Thyroid gland (tissue), 4 donors: ENCODE results near the gene EVC. TPM values are rescaled to one million over a fixed set of nuclear protein-coding genes. Genes with fewer than 3 reads are reported as not detected.

Experiments used
- DNase-seq, 2 donors: peaks; one replicate each; pipeline ENCODE4 v3.0.0-alpha.2; 2019
- H3K27ac ChIP-seq, 3 donors: fragments of 200-600 bp; sonication (generic); 1 replicate in 2 of 3; 2 replicates in 1 of 3; pipeline ENCODE4 v1.5.1; 2016 to 2019; ENCODE audit warnings: mild to moderate bottlenecking in 1 of 3, moderate library complexity in 1 of 3
- H3K27me3 ChIP-seq: fragments of 200-600 bp; sonication (generic); one replicate; pipeline ENCODE4 v1.5.1; 2019
- H3K36me3 ChIP-seq, 2 donors: fragments of 200-600 bp; sonication (generic); one replicate each; pipeline ENCODE4 v1.5.1; 2016 to 2019
- H3K4me1 ChIP-seq, 2 donors: fragments of 200-600 bp; sonication (generic); one replicate each; pipeline ENCODE4 v1.5.1; 2017 to 2019
- H3K4me3 ChIP-seq, 3 donors: fragments of 200-600 bp; sonication (generic); replicated peaks in 1 of 3; 1 replicate in 2 of 3; 2 replicates in 1 of 3; pipeline ENCODE4 v1.5.1; 2016; ENCODE audit warnings: mild to moderate bottlenecking in 1 of 3
- H3K9me3 ChIP-seq: fragments of 200-600 bp; sonication (generic); one replicate; pipeline ENCODE4 v1.5.1; 2017
- CTCF ChIP-seq, 6 experiments: fragments of 200-600 bp in 3 of 6; fragments of 450-650 bp in 3 of 6; sonication (generic) in 3 of 6; IDR thresholded peaks; one replicate each; pipeline ENCODE4 v1.5.1; 2016 to 2019; ENCODE audit warnings: antibody characterized with exemption in 6 of 6, mild to moderate bottlenecking in 2 of 6, inconsistent platforms in 1 of 6, moderate library complexity in 1 of 6
- POLR2A ChIP-seq, 2 donors: fragments of 450-650 bp; IDR thresholded peaks; one replicate each; pipeline ENCODE4 v1.6.1; 2017; ENCODE audit warnings: antibody characterized with exemption in 2 of 2, mild to moderate bottlenecking in 2 of 2, moderate library complexity in 1 of 2
- WGBS, 2 donors: methylation state at CpG; one replicate each; pipeline ENCODE4 v1.1.5; 2017; 5-methylcytosine and 5-hydroxymethylcytosine counted together
- intact Hi-C: fragments of 100-400 bp; cut with DNase I; formaldehyde crosslinking; loops from one replicate; pipeline ENCODE4 v1.15.1; 2023
- total RNA-seq, 4 donors: library from RNA; depleted of rRNA; stranded (reverse); fragments of >200 nt; gene quantifications; one replicate each; pipeline ENCODE4 v1.2.3, GENCODE V29; 2016

EVC gene
- total RNA-seq, 4 donors from 2014 or later, result 21.4 to 43.6 (median 38.6) TPM

- DNase-seq, result no peak
- peaks cover 12 to 13% of the 10 kb centered on the region in 2 donors for H3K36me3 ChIP-seq
- TF ChIP-seq CTCF (IDR thresholded peaks at IDR 0.05), result no peak
- H3K27me3 ChIP-seq, result no peaks in the 10 kb centered on the region
- no peaks in the 10 kb centered on the region for H3K9me3 ChIP-seq
- intact Hi-C loops, result no loop called here
- H3K4me1 ChIP-seq, result no peaks in the 10 kb centered on the region
- WGBS, 2 donors, result 92 to 96% methylated on average over 11 to 12 of the region's 12 CpGs
- no peak overlapping the region for H3K4me3 ChIP-seq
- no peak overlapping the region for H3K27ac ChIP-seq
Observed at GRCh38 chr4:5816851-5817375, 105.9 kb downstream of the EVC start.

- peaks cover 5 to 13% of the 10 kb centered on the region in 2 donors for H3K36me3 ChIP-seq
- no peak overlapping the region for H3K4me3 ChIP-seq
- no peaks in the 10 kb centered on the region for H3K27me3 ChIP-seq
- H3K4me1 ChIP-seq, result no peaks in the 10 kb centered on the region
- H3K27ac ChIP-seq, result no peak overlapping the region
- 70 to 75% methylated on average over 18 of the region's 18 CpGs for WGBS, 2 donors
- intact Hi-C loops, result no loop called here
- no peak for TF ChIP-seq POLR2A (IDR thresholded peaks at IDR 0.05)
- TF ChIP-seq CTCF (IDR thresholded peaks at IDR 0.05), result peak in 3 of 6 experiments; percentile 27 to 49 (median 40)
- H3K9me3 ChIP-seq, result no peaks in the 10 kb centered on the region
- no peak for DNase-seq
Observed at GRCh38 chr4:5821665-5822358, 110.8 kb downstream of the EVC start.

GRCh38 chr4:5822619-5823018 is 111.6 kb downstream of the EVC start:
- intact Hi-C loops, result no loop called here
- Histone ChIP-seq H3K4me3 (no peak overlapping the region), H3K4me1 (no peaks in the 10 kb centered on the region), H3K27me3 (no peaks in the 10 kb centered on the region), H3K9me3 (no peaks in the 10 kb centered on the region), H3K36me3 (peaks cover 5 to 13% of the 10 kb centered on the region in 2 donors), H3K27ac (no peak overlapping the region)
- no peak for DNase-seq
- WGBS, 2 donors, result 85 to 93% methylated on average over 5 of the region's 5 CpGs
- no peak for TF ChIP-seq POLR2A (IDR thresholded peaks at IDR 0.05)
- TF ChIP-seq CTCF (IDR thresholded peaks at IDR 0.05), result no peak

DNA sequence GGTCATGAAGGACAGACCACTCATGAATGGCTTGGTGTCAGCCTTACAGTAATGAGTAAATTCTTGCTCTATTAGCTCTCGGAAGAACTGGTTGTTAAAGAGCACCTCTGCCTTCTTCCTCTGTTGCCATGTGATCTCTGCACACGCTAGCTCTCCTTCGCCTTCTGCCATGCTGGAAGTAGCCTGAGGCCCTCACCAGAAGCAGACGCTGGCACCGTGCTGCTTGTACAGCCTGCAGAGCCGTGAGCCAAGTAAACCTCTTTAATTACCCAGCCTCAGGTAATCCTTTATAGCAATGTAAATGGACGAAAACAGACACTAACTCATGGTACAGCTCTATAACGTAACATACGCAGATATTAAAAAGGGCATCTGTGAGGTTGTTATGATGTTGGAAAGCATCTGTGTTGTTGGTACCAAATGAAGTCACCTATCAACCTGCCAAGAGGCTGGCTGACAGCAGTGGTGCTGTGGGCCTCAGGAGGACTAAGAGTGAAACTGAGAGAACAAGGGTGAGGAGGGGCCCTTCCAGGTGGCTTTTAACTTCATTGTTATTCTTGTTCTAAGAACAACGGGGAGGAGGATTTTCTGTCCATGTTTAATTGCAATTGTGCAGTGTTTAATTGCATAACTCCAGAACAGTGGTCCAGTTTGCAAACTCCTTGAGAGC is 112.7 kb downstream of the EVC start:
- H3K4me1 ChIP-seq, result no peaks in the 10 kb centered on the region
- H3K4me3 ChIP-seq, result no peak overlapping the region
- no peaks in the 10 kb centered on the region for H3K9me3 ChIP-seq
- TF ChIP-seq POLR2A (IDR thresholded peaks at IDR 0.05) (no peak), CTCF (IDR thresholded peaks at IDR 0.05) (no peak)
- no peaks in the 10 kb centered on the region for H3K27me3 ChIP-seq
- DNase-seq, result no peak
- H3K36me3 ChIP-seq, result peaks cover 5 to 13% of the 10 kb centered on the region in 2 donors
- intact Hi-C loops, result no loop called here
- WGBS, 2 donors, result 90 to 93% methylated on average over 10 of the region's 10 CpGs
- no peak overlapping the region for H3K27ac ChIP-seq

- Histone ChIP-seq H3K27me3 (no peaks in the 10 kb centered on the region), H3K4me1 (no peaks in the 10 kb centered on the region), H3K4me3 (no peak overlapping the region), H3K36me3 (peaks cover 5 to 13% of the 10 kb centered on the region in 2 donors), H3K9me3 (no peaks in the 10 kb centered on the region), H3K27ac (no peak overlapping the region)
- TF ChIP-seq POLR2A (IDR thresholded peaks at IDR 0.05), result no peak
- TF ChIP-seq CTCF (IDR thresholded peaks at IDR 0.05), result no peak
- no peak for DNase-seq
- 92 to 93% methylated on average over 7 of the region's 7 CpGs for WGBS, 2 donors
- intact Hi-C loops, result no loop called here
Observed at GRCh38 chr4:5824227-5824626, 113.2 kb downstream of the EVC start.
